ENCODE data around the gene ZNF668.

DNA sequence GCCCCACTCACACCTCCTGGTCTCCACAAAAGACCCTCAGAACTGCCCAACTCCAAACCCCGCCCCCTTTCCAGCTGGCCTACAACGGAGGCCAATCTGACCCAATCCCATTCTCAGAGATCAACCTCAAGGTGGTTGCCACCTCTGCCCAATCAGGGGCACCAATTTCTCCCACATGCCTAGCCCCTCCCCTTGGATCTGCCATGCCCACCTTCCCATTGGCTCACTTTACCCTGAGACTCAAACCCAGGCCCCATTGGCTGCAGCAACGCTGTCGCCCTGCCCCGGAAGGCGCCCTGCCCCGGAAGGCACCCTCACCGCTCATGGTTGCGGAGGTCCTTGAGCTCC lies 10.6 kb downstream of the ZNF668 start:
- TF ChIP-seq, protein P1, sequence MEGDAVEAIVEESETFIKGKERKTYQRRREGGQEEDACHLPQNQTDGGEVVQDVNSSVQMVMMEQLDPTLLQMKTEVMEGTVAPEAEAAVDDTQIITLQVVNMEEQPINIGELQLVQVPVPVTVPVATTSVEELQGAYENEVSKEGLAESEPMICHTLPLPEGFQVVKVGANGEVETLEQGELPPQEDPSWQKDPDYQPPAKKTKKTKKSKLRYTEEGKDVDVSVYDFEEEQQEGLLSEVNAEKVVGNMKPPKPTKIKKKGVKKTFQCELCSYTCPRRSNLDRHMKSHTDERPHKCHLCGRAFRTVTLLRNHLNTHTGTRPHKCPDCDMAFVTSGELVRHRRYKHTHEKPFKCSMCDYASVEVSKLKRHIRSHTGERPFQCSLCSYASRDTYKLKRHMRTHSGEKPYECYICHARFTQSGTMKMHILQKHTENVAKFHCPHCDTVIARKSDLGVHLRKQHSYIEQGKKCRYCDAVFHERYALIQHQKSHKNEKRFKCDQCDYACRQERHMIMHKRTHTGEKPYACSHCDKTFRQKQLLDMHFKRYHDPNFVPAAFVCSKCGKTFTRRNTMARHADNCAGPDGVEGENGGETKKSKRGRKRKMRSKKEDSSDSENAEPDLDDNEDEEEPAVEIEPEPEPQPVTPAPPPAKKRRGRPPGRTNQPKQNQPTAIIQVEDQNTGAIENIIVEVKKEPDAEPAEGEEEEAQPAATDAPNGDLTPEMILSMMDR (IDR thresholded peaks at IDR 0.05) = no peak
- TF ChIP-seq POLR2A (IDR thresholded peaks at IDR 0.05) = no peak
- no peak for TF ChIP-seq POLR2AphosphoS5 (IDR thresholded peaks at IDR 0.05)
- TF ChIP-seq EP300 (IDR thresholded peaks at IDR 0.05) = no peak
